GM12878 (cell line): ENCODE measurements around the gene SDCCAG8. TPM values are rescaled to one million over a fixed set of nuclear protein-coding genes. Genes with fewer than 3 reads are reported as not detected.

Source experiments
- ATAC-seq: fragments of 200-7000 bp; cut with Tn5 transposase; 3 replicates; pipeline ENCODE4 v1.9.1; 2020; ENCODE audit warnings: mild to moderate bottlenecking, moderate library complexity
- BruUV-seq: library from RNA; stranded (reverse); fragments of 400-500 nt; replicated peaks from 2 replicates; lab custom pipeline; 2021; lab: Mats Ljungman, UMichigan
- CTCF ChIA-PET: fragments of 300-600 bp; sonication (Branson Sonifier 250); formaldehyde crosslinking; extraction: SDS; loops from one replicate; lab custom pipeline; 2021; ENCODE audit warnings: inconsistent platforms; lab: Yijun Ruan, JAX
- POLR2A ChIA-PET: fragments of 350-600 bp; formaldehyde crosslinking; extraction: SDS; loops from one replicate; lab custom pipeline; 2021; ENCODE audit warnings: inconsistent platforms; lab: Charles Lee
- RAD21 ChIA-PET: fragments of 300-600 bp; sonication (Branson Sonifier 250); formaldehyde crosslinking; loops from one replicate; lab custom pipeline; 2023; ENCODE audit warnings: antibody characterized with exemption; ENCODE audit not compliant: unreplicated experiment; lab: Charles Lee
- SMC1A ChIA-PET: fragments of 300-600 bp; sonication (Branson Sonifier 250); formaldehyde crosslinking; loops from one replicate; lab custom pipeline; 2023; ENCODE audit not compliant: unreplicated experiment, uncharacterized antibody; lab: Charles Lee
- DNase-seq: peaks from one replicate; pipeline ENCODE4 v3.0.0-alpha.2; 2011; ENCODE audit warnings: low read depth, low spot score
- FAIRE-seq: peaks from 3 replicates; lab custom pipeline; 2011; peaks lifted over from hg19 to GRCh38; lab: Jason Lieb, UNC
- H2AFZ ChIP-seq: 2 replicates; pipeline ENCODE4 v1.6.0; 2011; ENCODE audit warnings: low read depth, low read length, control low read depth; ENCODE audit not compliant: control insufficient read depth
- H3K27ac ChIP-seq: 2 replicates; pipeline ENCODE4 v1.5.1; 2011; ENCODE audit warnings: control low read depth; ENCODE audit not compliant: control insufficient read depth, insufficient read depth
- H3K27me3 ChIP-seq, 2 experiments: replicated peaks in 1 of 2; 2 replicates each; pipeline versions ENCODE4 v1.6.0 to v1.6.1; 2011; ENCODE audit warnings: low read length in 1 of 2; ENCODE audit not compliant: control insufficient read depth in 2 of 2, insufficient read depth in 2 of 2
- H3K36me3 ChIP-seq, 2 experiments: 2 replicates each; pipeline ENCODE4 v1.5.1; 2011; ENCODE audit warnings: low read length in 1 of 2; ENCODE audit not compliant: control insufficient read depth in 2 of 2, insufficient read depth in 2 of 2
- H3K4me1 ChIP-seq: 2 replicates; pipeline ENCODE4 v1.6.1; 2011; ENCODE audit warnings: mild to moderate bottlenecking, low read length, moderate library complexity, mixed read lengths; ENCODE audit not compliant: control insufficient read depth, insufficient read depth
- H3K4me2 ChIP-seq: 2 replicates; pipeline ENCODE4 v1.6.0; 2011; ENCODE audit warnings: control low read depth; ENCODE audit not compliant: control insufficient read depth, insufficient read depth
- H3K4me3 ChIP-seq: fragments of 200-600 bp; sonication (generic); 2 replicates; pipeline ENCODE4 v1.5.1; 2016
- H3K79me2 ChIP-seq: 2 replicates; pipeline ENCODE4 v1.6.0; 2011; ENCODE audit warnings: low read length; ENCODE audit not compliant: control insufficient read depth, insufficient read depth
- H3K9ac ChIP-seq: 2 replicates; pipeline ENCODE4 v1.8.0; 2011; ENCODE audit warnings: low read length, control low read depth, mixed read lengths; ENCODE audit not compliant: control insufficient read depth, insufficient read depth
- H3K9me3 ChIP-seq: replicated peaks from 3 replicates; pipeline ENCODE4 v1.5.1; 2011; ENCODE audit warnings: mild to moderate bottlenecking, low read length; ENCODE audit not compliant: control insufficient read depth, insufficient read depth
- H4K20me1 ChIP-seq: 2 replicates; pipeline ENCODE4 v1.6.0; 2011; ENCODE audit not compliant: control insufficient read depth, insufficient read depth
- HCFC1 ChIP-seq: fragments of 150-350 bp; IDR thresholded peaks from 2 replicates; pipeline ENCODE4 v1.6.1; 2014; ENCODE audit warnings: low read length
- SP1 ChIP-seq: IDR thresholded peaks from one replicate; pipeline ENCODE4 v1.6.1; 2011; ENCODE audit warnings: low read depth, low read length
- TCF12 ChIP-seq: IDR thresholded peaks from 2 replicates; pipeline ENCODE4 v1.6.1; 2011; ENCODE audit warnings: low read depth, mild to moderate bottlenecking, low read length
- ZBTB40 ChIP-seq: fragments of 450-650 bp; IDR thresholded peaks from 2 replicates; pipeline ENCODE4 v1.6.1; 2016; ENCODE audit warnings: mild to moderate bottlenecking, moderate library complexity, borderline replicate concordance
- ZNF384 ChIP-seq: IDR thresholded peaks from 2 replicates; pipeline ENCODE4 v1.6.1; 2012; ENCODE audit warnings: low read depth, mild to moderate bottlenecking, low read length, improper control_type of control experiment, borderline replicate concordance
- WGBS: methylation state at CpG from one replicate; pipeline ENCODE4 v1.1.6; 2016; ENCODE audit warnings: low lambda C conversion rate; ENCODE audit not compliant: insufficient replicate concordance, insufficient coverage; ENCODE audit errors: missing lambda C conversion rate; 5-methylcytosine and 5-hydroxymethylcytosine counted together
- in situ Hi-C: fragments of 300-500 bp; cut with MboI; formaldehyde crosslinking; loops from 9 replicates; pipeline ENCODE4 v1.14.3; 2018; ENCODE audit warnings: mixed read lengths
- intact Hi-C: fragments of 100-400 bp; cut with micrococcal nuclease; formaldehyde crosslinking; loops from one replicate; pipeline ENCODE4 v1.14.2; 2022; ENCODE audit not compliant: unreplicated experiment
- polyA plus RNA-seq, 11 experiments: library from polyadenylated mRNA; depleted of rRNA in 4 of 11; unstranded in 6 of 11; stranded (reverse) in 5 of 11; fragments of >200 nt; fragmentation: Nextera tagmentation in 4 of 11; fragmentation: Illumina TruSeq in 1 of 11; extraction: Ambion mirVana in 4 of 11; extraction: Trizol in 1 of 11; gene quantifications; 1 replicate in 1 of 11; 2 replicates in 10 of 11; pipeline versions ENCODE4 v1.2.1 to v1.2.3, GENCODE V29; 2011 to 2016; ENCODE audit warnings: inconsistent platforms in 2 of 11, missing spikeins in 2 of 11, low read depth in 1 of 11
- total RNA-seq, 4 experiments: library from RNA; depleted of rRNA in 3 of 4; stranded (reverse); fragments of >200 nt in 3 of 4; fragmentation: Illumina TruSeq in 1 of 4; extraction: Trizol in 1 of 4; gene quantifications; 2 replicates each; pipeline versions ENCODE4 v1.2.1 to v1.2.3, GENCODE V29; 2013 to 2021
- TF ChIP-seq, protein P1 (sequence below): IDR thresholded peaks from 2 replicates; pipeline ENCODE4 v1.6.1; 2011; ENCODE audit warnings: low read depth, mild to moderate bottlenecking, low read length, moderate library complexity, borderline replicate concordance; ENCODE audit errors: extremely low read depth

The SDCCAG8 gene
- total and polyA plus RNA-seq, 10 of the 15 experiments (the other 5 are each of a cell fraction or from before 2014, with no cell fraction given), result 15.0 to 25.6 (median 20.6) TPM

GRCh38 chr1:243227622-243228021, 28.2 kb upstream of the SDCCAG8 start:
- H4K20me1 ChIP-seq, result no peaks in the 10 kb centered on the region
- TF ChIP-seq HCFC1 (no peak), ZBTB40 (no peak), ZNF384 (no peak), SP1 (no peak), TCF12 (no peak)
- TF ChIP-seq, protein P1, sequence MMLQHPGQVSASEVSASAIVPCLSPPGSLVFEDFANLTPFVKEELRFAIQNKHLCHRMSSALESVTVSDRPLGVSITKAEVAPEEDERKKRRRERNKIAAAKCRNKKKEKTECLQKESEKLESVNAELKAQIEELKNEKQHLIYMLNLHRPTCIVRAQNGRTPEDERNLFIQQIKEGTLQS, result no peak
- in situ Hi-C loops, result no loop called here
- no peak overlapping the region for H2AFZ ChIP-seq
- no peak overlapping the region for H3K4me3 ChIP-seq
- H3K79me2 ChIP-seq, result peaks cover 24% of the 10 kb centered on the region
- H3K9me3 ChIP-seq, result peaks cover 35% of the 10 kb centered on the region
- no peak overlapping the region for H3K4me2 ChIP-seq
- H3K9ac ChIP-seq, result no peak overlapping the region
- no peaks in the 10 kb centered on the region for H3K27me3 ChIP-seq
- no peak overlapping the region for H3K27ac ChIP-seq
- SMC1A ChIA-PET, result interaction anchor here (1.6 kb wide), 1 partner anchor 19 kb away, joined by 6 read pairs; no protein-coding TSS in a partner anchor
- CTCF ChIA-PET, result interaction anchor here (1.1 kb wide), 1 partner anchor 23 kb away, joined by 4 read pairs; no protein-coding TSS in a partner anchor
- 96% methylated on average over 2 of the region's 2 CpGs for WGBS
- H3K36me3 ChIP-seq, result peaks cover 0 to 6% of the 10 kb centered on the region in 2 experiments; a peak in 2 of 4 replicates
- POLR2A ChIA-PET, result no interaction called here
- BruUV-seq, result no TSS peak
- FAIRE-seq (no peak), DNase-seq (no peak), ATAC-seq (no peak)
- RAD21 ChIA-PET, result no interaction called here
- intact Hi-C loops, result no loop called here
- no peaks in the 10 kb centered on the region for H3K4me1 ChIP-seq
